ENCODE results near the gene MPG.
A peak's percentile ranks its signal among the peaks of the same experiment; 100 is the strongest.

MPG gene

DNA sequence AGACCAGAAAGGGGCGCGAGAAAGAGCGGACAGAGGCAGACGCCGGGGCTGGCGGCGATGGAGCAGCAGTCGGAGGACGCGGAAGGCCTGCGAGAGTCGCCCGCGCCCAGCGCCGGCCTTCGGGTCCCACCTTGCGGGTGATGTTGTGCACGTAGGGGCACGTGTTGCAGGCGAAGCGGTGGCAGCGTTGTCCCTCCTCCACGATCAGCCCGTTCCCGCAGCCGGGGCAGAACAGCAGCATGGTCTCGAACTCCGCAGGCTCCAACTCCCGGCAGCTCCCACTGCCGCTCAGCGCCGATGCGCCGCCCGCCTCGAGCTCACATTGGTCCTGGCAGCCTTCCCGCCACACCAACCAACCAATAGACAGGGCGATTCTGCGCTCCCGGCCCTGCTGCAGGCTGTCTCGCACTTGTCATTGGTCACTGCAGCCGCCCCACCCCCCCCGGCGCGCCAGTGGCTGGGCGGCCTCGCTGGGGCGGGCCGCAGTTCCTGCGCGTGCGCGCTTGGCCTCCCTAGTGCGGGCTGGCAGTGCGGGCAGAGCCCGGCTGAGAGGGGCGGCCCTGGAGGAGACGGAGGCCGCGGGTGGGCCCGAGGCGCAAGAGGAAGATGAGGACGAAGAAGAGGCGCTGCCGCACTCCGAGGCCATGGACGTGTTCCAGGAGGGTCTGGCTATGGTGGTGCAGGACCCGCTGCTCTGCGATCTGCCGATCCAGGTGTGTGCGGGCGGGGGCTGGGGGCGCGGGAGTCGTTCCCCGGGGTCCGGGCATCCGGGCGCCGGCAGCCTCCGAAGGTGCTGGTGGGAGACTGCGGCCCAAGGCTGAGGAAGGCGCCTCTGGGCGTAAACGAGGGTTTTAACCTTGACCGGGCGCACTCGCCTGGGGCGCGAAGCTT is 24.4 kb upstream of the MPG start, which contains the start of the genes POLR3K and SNRNP25:
TSS of gene POLR3K (minus strand) at position 263 of the 891 bp plus-strand sequence. CDS start at position 241, 22 bp downstream.
TSS of gene SNRNP25 (plus strand) at position 483 of the 891 bp plus-strand sequence. CDS start at position 672, 189 bp downstream.
- peak within 1 kb of the TSS; percentile 81 to 94 for H3K4me3 ChIP-seq (ENCODE audit: low read depth in 1 of 2, low read length in 2 of 2)
- H3K27ac ChIP-seq (ENCODE audit: low read length): peak within 1 kb of the TSS; percentile 51
- H3K4me1 ChIP-seq (ENCODE audit: control insufficient read depth in 1 of 2, insufficient read depth in 2 of 2, low read length in 2 of 2): peaks cover 0 to 12% of the 10 kb centered on the region in 2 donors
- H3K9me3 ChIP-seq (ENCODE audit: control insufficient read depth in 1 of 2, low read length in 2 of 2): no peaks in the 10 kb centered on the region
- no peaks in the 10 kb centered on the region for H3K27me3 ChIP-seq (ENCODE audit: low read depth, low read length)
- H3K36me3 ChIP-seq (ENCODE audit: control insufficient read depth in 1 of 2, insufficient read depth in 2 of 2, low read length in 2 of 2): peaks cover 18 to 36% of the 10 kb centered on the region in 2 donors

DNA sequence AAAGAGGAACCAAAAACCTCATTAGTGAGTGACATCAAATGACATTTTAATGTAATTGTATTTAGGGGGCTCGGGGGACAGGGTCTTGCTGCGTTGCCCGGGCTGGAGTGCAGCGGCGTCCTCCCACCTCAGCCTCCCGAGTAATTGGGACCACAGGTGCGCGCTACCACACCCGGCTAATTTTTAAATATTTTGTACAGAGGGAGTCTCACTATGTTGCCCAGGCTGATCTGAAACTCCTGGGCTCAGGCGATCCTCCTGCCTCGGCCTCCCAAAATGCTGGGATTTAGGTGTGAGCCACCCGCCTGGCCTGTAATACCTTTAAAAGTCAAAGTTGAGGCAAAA is 23.8 kb upstream of the MPG start:
- H3K4me3 ChIP-seq (ENCODE audit: low read depth in 1 of 2, low read length in 2 of 2): peak overlapping the region; percentile 56 to 94
- peaks cover 18 to 43% of the 10 kb centered on the region in 2 donors for H3K36me3 ChIP-seq (ENCODE audit: control insufficient read depth in 1 of 2, insufficient read depth in 2 of 2, low read length in 2 of 2)
- no peaks in the 10 kb centered on the region for H3K27me3 ChIP-seq (ENCODE audit: low read depth, low read length)
- peaks cover 0 to 12% of the 10 kb centered on the region in 2 donors for H3K4me1 ChIP-seq (ENCODE audit: control insufficient read depth in 1 of 2, insufficient read depth in 2 of 2, low read length in 2 of 2)
- no peaks in the 10 kb centered on the region for H3K9me3 ChIP-seq (ENCODE audit: control insufficient read depth in 1 of 2, low read length in 2 of 2)
- H3K27ac ChIP-seq (ENCODE audit: low read length): no peak overlapping the region

GRCh38 chr16:55571-56136 is 22.4 kb upstream of the MPG start:
- peaks cover 0 to 12% of the 10 kb centered on the region in 2 donors for H3K4me1 ChIP-seq (ENCODE audit: control insufficient read depth in 1 of 2, insufficient read depth in 2 of 2, low read length in 2 of 2)

DNA sequence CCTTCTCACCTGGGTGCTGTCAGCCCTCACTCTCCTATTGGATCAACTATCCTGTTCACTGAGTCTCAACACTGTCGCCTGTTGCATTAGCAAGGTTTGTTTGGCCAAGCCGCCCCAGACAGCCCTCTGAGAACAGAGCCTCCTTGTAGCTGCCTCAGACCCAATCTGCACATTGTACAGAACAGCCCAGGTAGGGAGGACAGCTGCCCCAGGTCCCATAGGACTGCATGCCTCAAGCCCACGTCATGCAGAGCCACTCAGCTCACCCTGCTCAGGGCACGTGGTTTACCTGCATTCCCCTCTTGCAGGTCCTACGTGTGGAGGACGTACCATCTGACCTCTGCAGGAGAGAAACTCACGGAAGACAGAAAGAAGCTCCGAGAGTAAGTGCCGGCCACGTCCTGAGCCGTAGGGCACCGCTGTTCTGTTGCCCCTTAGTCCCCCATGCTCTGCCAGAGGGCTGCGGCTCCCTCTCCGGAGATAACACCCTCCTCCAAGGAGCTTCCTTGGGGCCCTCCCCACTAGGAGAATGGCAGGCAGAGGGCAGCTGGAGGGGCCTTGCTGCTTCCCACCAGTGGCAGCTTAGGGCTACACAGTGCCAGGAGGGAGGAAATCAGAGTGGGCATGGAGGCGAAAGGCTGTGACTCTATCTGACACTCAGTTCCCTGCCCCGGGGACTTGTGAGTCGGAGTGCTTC is 21.6 kb upstream of the MPG start:
- Histone ChIP-seq H3K27me3 (ENCODE audit: low read depth, low read length) (no peaks in the 10 kb centered on the region), H3K27ac (ENCODE audit: low read length) (no peak overlapping the region), H3K4me1 (ENCODE audit: control insufficient read depth in 1 of 2, insufficient read depth in 2 of 2, low read length in 2 of 2) (peaks cover 0 to 12% of the 10 kb centered on the region in 2 donors), H3K4me3 (ENCODE audit: low read depth in 1 of 2, low read length in 2 of 2) (no peak overlapping the region), H3K9me3 (ENCODE audit: control insufficient read depth in 1 of 2, low read length in 2 of 2) (no peaks in the 10 kb centered on the region), H3K36me3 (ENCODE audit: control insufficient read depth in 1 of 2, insufficient read depth in 2 of 2, low read length in 2 of 2) (peaks cover 27 to 59% of the 10 kb centered on the region in 2 donors)

More at GRCh38 chr16:55571-56136, 22.4 kb upstream of the MPG start:
- Histone ChIP-seq H3K27me3 (ENCODE audit: low read depth, low read length) (no peaks in the 10 kb centered on the region), H3K4me3 (ENCODE audit: low read depth in 1 of 2, low read length in 2 of 2) (no peak overlapping the region), H3K27ac (ENCODE audit: low read length) (no peak overlapping the region), H3K9me3 (ENCODE audit: control insufficient read depth in 1 of 2, low read length in 2 of 2) (no peaks in the 10 kb centered on the region), H3K36me3 (ENCODE audit: control insufficient read depth in 1 of 2, insufficient read depth in 2 of 2, low read length in 2 of 2) (peaks cover 26 to 53% of the 10 kb centered on the region in 2 donors)

DNA sequence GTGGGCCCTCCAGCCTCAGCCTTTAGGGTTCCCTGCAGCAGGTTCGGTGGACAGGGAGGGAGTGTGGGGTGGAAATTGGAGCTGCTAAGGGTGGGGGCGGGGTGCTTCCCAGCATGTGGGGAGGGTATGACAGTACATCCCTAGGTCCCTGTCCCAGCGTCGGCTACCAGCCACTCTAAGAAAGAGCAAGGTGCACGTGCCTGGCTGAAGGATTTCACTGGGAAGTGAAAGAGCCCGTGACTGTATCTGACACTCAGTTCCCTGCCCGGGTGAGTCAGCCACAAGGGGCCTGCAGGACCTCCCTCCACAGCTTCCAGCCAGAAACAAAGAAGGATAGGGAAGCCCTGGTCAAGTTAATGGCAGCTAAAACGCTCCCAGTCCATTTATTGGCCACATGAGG is 20.3 kb upstream of the MPG start:
- no peak overlapping the region for H3K4me3 ChIP-seq (ENCODE audit: low read depth in 1 of 2, low read length in 2 of 2)
- no peaks in the 10 kb centered on the region for H3K27me3 ChIP-seq (ENCODE audit: low read depth, low read length)
- H3K4me1 ChIP-seq (ENCODE audit: control insufficient read depth in 1 of 2, insufficient read depth in 2 of 2, low read length in 2 of 2): peaks cover 0 to 8% of the 10 kb centered on the region in 2 donors
- H3K9me3 ChIP-seq (ENCODE audit: control insufficient read depth in 1 of 2, low read length in 2 of 2): no peaks in the 10 kb centered on the region
- H3K36me3 ChIP-seq (ENCODE audit: control insufficient read depth in 1 of 2, insufficient read depth in 2 of 2, low read length in 2 of 2): peaks cover 31 to 72% of the 10 kb centered on the region in 2 donors
- no peak overlapping the region for H3K27ac ChIP-seq (ENCODE audit: low read length)

DNA sequence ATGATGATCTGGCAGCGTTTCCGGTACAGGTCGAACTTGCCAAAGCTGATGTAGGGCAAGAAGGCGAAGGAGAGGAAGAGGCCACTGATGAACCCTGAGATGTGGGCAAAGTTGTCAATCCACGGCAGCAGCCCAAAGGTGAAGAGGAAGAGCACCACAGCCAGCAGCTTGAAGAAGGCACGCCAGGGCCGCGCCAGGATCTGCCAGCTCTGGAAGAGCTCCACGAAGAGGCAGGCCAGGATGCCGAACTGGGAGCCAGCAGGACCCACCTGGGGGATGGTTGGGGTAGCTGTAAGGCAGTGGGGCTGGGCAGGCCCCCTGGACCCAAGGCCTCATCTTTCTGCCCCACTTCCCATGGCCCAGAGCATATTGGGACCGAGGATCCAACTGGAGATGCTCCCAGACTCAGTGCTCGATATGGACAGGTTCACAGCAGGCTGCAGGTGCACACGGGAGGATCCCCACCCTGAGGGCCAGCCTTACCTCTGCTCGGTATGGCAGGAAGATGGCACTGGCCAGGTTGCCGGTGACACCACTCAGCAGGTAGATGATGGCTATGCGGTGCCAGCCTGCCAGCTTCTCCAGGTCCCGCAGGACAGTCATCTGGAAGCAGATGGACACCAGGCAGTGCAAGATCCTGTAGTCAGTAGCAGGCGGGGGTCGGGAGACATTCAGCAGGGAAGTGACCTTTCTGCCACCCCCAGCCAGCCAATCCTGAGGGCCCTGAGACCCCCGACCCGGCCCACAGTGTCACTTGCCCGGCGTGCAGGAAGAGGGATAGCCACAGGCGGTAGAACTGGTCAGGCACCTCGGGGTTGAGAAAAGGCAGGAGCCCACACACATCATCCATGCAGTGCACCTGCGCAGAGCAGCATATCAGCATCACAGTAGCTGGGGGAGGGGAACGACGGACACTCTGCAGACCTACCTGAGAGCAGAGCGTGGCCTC is 19.3 kb upstream of the MPG start:
- Histone ChIP-seq H3K27ac (ENCODE audit: low read length) (no peak overlapping the region), H3K36me3 (ENCODE audit: control insufficient read depth in 1 of 2, insufficient read depth in 2 of 2, low read length in 2 of 2) (peaks cover 31 to 83% of the 10 kb centered on the region in 2 donors), H3K4me1 (ENCODE audit: control insufficient read depth in 1 of 2, insufficient read depth in 2 of 2, low read length in 2 of 2) (peaks cover 0 to 4% of the 10 kb centered on the region in 2 donors)

DNA sequence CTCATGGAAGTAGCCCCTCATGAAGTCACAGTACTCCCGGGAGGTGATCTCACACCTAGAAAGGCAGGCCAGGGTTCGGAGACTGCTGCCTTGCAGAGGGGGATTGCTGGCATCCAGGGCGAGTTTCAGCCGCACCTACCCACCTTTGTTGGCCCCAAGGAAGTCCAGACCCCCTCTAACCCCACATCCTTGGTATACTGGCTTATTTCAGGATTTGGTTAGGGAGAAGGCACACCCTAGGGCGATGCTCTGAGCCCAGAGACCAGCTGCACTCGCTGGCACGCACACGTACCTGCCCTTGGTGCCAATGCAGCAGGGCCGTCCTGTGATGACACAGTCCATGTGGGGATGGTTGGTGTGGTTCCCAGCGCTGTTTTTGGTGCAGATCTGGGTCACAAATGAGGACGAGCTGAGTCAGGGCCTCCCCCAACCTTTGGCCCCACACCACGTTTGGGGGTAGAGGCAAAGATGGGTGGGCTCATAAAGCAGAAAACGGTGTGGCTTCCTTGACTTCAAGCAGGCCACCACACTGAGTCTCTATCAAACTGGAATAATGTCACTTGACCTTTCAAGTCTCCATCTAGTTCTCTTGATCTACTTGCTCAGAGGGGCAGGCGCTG is 18.5 kb upstream of the MPG start:
- H3K36me3 ChIP-seq (ENCODE audit: control insufficient read depth in 1 of 2, insufficient read depth in 2 of 2, low read length in 2 of 2): peaks cover 31 to 91% of the 10 kb centered on the region in 2 donors
- no peak overlapping the region for H3K27ac ChIP-seq (ENCODE audit: low read length)
- no peaks in the 10 kb centered on the region for H3K9me3 ChIP-seq (ENCODE audit: control insufficient read depth in 1 of 2, low read length in 2 of 2)
- H3K4me3 ChIP-seq (ENCODE audit: low read depth in 1 of 2, low read length in 2 of 2): no peak overlapping the region
- H3K4me1 ChIP-seq (ENCODE audit: control insufficient read depth in 1 of 2, insufficient read depth in 2 of 2, low read length in 2 of 2): no peaks in the 10 kb centered on the region
- no peaks in the 10 kb centered on the region for H3K27me3 ChIP-seq (ENCODE audit: low read depth, low read length)

More for the DNA sequence above, 19.3 kb upstream of the MPG start:
- Histone ChIP-seq H3K9me3 (ENCODE audit: control insufficient read depth in 1 of 2, low read length in 2 of 2) (no peaks in the 10 kb centered on the region), H3K27me3 (ENCODE audit: low read depth, low read length) (no peaks in the 10 kb centered on the region), H3K4me3 (ENCODE audit: low read depth in 1 of 2, low read length in 2 of 2) (no peak overlapping the region)

GRCh38 chr16:60166-60565 is 17.9 kb upstream of the MPG start:
- Histone ChIP-seq H3K9me3 (ENCODE audit: control insufficient read depth in 1 of 2, low read length in 2 of 2) (no peaks in the 10 kb centered on the region), H3K4me1 (ENCODE audit: control insufficient read depth in 1 of 2, insufficient read depth in 2 of 2, low read length in 2 of 2) (no peaks in the 10 kb centered on the region), H3K27ac (ENCODE audit: low read length) (no peak overlapping the region), H3K36me3 (ENCODE audit: control insufficient read depth in 1 of 2, insufficient read depth in 2 of 2, low read length in 2 of 2) (peaks cover 31 to 95% of the 10 kb centered on the region in 2 donors), H3K27me3 (ENCODE audit: low read depth, low read length) (no peaks in the 10 kb centered on the region), H3K4me3 (ENCODE audit: low read depth in 1 of 2, low read length in 2 of 2) (no peak overlapping the region)

GRCh38 chr16:60929-61878 is 16.8 kb upstream of the MPG start:
- Histone ChIP-seq H3K27me3 (ENCODE audit: low read depth, low read length) (no peaks in the 10 kb centered on the region), H3K27ac (ENCODE audit: low read length) (no peak overlapping the region), H3K9me3 (ENCODE audit: control insufficient read depth in 1 of 2, low read length in 2 of 2) (no peaks in the 10 kb centered on the region), H3K4me1 (ENCODE audit: control insufficient read depth in 1 of 2, insufficient read depth in 2 of 2, low read length in 2 of 2) (peaks cover 5 to 9% of the 10 kb centered on the region in 2 donors), H3K36me3 (ENCODE audit: control insufficient read depth in 1 of 2, insufficient read depth in 2 of 2, low read length in 2 of 2) (peaks cover 31 to 87% of the 10 kb centered on the region in 2 donors), H3K4me3 (ENCODE audit: low read depth in 1 of 2, low read length in 2 of 2) (no peak overlapping the region)
